ENCODE measurements around the gene OR5M11.

GRCh38 chr11:56513280-56513679, 29.8 kb downstream of the OR5M11 start:
- TF ChIP-seq GATA2 (IDR thresholded peaks at IDR 0.05; ENCODE audit: low read depth, low read length) (no peak), GATA3 (IDR thresholded peaks at IDR 0.05; ENCODE audit: low read depth, low read length) (no peak)
